Kidney epithelial cell (primary cell): ENCODE results near the gene NEUROD1. TPM values are rescaled to one million over a fixed set of nuclear protein-coding genes. Genes with fewer than 3 reads are reported as not detected.
A peak's percentile ranks its signal among the peaks of the same experiment; 100 is the strongest.
"Not testable (repeated sequence)": the region's sequence is repeated elsewhere in the genome, so short reads cannot be mapped to it uniquely, and the experiment has no call there.

ENCODE experiments used
- DNase-seq: peaks from one replicate; pipeline ENCODE4 v3.0.0-alpha.2; 2010; ENCODE audit warnings: low read depth
- H3K27me3 ChIP-seq: 2 replicates; pipeline ENCODE4 v1.6.0; 2011; ENCODE audit warnings: low read length; ENCODE audit not compliant: control insufficient read depth, insufficient read depth
- H3K36me3 ChIP-seq: 2 replicates; pipeline ENCODE4 v1.5.1; 2011; ENCODE audit warnings: low read length; ENCODE audit not compliant: control insufficient read depth, insufficient read depth
- H3K4me3 ChIP-seq: 2 replicates; pipeline ENCODE4 v1.5.1; 2011; ENCODE audit warnings: low read depth, mild to moderate bottlenecking, control low read depth, low read length
- total RNA-seq: library from RNA; depleted of rRNA; stranded (reverse); fragments of >200 nt; gene quantifications from 2 replicates; pipeline ENCODE4 v1.2.3, GENCODE V29; 2015
- TF ChIP-seq, protein P1 (sequence below): IDR thresholded peaks from 2 replicates; pipeline ENCODE4 v1.5.1; 2011; ENCODE audit warnings: mild to moderate bottlenecking, moderate library complexity, low read length, control low read depth, inconsistent platforms; ENCODE audit not compliant: insufficient read depth, poor library complexity, severe bottlenecking

Gene NEUROD1
- total RNA-seq: not detected in 2 replicates

DNA sequence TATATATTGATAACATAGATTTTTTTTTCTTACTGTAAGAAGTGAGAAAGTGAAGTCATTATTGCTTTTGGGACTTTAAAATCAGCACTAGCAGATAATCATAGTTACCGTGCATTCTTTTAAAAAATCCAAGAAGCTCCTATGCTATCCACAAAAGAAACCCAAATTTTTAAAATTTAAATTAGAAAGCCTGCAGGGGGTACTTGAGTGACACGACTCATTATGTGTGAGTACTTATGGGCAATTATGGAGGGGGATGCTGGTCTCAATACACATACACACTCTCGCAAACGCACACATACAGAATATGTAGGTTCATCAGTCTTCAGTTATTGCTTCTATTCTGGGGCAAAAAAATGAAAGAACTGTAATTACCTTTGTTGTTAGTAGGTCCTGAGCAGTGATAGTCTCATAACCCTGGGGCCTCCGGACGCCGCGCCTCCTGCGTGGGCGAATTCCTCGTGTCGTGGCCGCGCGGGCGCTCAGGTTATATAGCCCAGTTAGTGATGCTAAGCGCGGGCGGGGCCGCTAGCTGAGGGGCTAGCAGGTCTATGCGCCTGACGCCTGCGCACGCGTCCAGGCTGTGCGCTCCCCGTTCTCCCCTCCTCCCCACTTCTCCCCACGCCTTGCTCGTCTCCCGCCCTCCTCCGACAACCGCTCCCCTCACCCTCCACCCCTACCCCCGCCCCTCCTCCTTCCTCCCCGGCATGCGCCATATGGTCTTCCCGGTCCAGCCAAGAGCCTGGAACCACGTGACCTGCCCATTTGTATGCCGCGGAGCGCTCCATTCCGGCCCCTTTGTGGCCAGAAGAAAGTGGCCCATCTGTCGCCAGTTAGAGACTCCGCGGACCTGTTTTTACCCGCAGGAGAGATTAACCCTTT lies at the start of gene NEUROD1:
Gene NEUROD1 (minus strand): TSS at position 463 of the 882 bp plus-strand sequence. CDS start 1,657 bp downstream, outside the sequence.
- TF ChIP-seq, protein P1, sequence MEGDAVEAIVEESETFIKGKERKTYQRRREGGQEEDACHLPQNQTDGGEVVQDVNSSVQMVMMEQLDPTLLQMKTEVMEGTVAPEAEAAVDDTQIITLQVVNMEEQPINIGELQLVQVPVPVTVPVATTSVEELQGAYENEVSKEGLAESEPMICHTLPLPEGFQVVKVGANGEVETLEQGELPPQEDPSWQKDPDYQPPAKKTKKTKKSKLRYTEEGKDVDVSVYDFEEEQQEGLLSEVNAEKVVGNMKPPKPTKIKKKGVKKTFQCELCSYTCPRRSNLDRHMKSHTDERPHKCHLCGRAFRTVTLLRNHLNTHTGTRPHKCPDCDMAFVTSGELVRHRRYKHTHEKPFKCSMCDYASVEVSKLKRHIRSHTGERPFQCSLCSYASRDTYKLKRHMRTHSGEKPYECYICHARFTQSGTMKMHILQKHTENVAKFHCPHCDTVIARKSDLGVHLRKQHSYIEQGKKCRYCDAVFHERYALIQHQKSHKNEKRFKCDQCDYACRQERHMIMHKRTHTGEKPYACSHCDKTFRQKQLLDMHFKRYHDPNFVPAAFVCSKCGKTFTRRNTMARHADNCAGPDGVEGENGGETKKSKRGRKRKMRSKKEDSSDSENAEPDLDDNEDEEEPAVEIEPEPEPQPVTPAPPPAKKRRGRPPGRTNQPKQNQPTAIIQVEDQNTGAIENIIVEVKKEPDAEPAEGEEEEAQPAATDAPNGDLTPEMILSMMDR: no peak
- Histone ChIP-seq H3K4me3 (no peak within 1 kb of the TSS), H3K27me3 (peaks cover 76% of the 10 kb centered on the region), H3K36me3 (no peaks in the 10 kb centered on the region)
- DNase-seq: no peak

DNA sequence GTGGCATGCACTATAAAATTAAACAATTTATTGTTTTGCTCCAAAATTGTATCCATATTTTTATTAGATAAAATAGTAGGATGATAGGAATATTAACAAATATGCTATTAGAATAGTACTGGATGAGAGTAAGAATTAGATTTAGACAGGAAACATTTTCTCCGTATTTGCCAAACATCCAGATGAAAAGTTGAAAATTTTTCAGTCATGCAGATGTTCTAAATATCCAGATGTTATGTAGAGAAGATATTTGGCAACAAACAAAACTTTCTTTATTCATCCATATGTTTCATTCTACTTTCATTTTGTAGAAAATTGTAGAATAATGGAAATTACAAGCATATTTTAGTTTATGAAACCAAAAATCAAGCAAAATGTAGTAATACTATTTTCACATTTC lies 45.2 kb upstream of the NEUROD1 start:
- H3K36me3 ChIP-seq: no peaks in the 10 kb centered on the region
- no peaks in the 10 kb centered on the region for H3K27me3 ChIP-seq
- TF ChIP-seq, protein P1: no peak
- no peak overlapping the region for H3K4me3 ChIP-seq
- DNase-seq: no peak

DNA sequence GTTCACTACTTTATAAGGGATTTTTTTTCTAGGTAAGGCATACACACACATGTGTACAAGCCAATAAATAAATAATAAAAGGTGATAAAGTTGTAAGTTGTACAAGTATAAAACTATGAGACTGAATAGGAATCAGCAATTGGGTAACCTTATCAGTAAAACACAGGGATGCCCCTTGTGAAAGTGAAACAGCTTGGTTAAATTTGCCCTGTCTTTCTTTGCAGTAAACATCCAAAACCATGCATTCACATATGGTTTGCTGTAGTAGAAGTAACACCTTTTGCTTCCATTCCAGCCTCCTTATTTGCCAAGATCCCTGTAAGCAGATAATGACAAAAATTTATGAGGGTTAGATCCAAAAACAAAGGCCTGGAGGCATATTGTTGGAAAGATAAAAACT lies 44.3 kb upstream of the NEUROD1 start:
- Histone ChIP-seq H3K4me3 (no peak overlapping the region), H3K27me3 (no peaks in the 10 kb centered on the region), H3K36me3 (no peaks in the 10 kb centered on the region)
- TF ChIP-seq, protein P1: no peak
- no peak for DNase-seq

DNA sequence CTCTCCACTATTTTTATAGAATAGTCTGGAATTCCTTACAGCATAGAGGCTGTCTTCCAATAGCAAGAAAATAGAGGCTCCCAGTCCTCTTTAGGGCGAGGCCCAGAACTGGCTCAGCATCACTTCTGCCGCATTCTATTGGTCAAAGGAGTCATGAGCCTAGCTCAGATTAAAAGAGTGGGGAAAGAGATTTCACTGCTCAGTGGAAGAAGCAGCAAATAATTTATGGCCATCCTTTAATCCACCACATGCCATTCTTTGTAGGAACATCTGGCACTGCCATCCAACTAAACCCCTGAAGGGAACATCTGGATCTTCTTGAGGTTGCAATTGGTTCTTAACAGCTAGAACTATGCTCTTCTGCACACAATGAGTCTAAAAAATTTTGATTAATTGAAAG lies 43.4 kb upstream of the NEUROD1 start:
- TF ChIP-seq, protein P1: no peak
- H3K4me3 ChIP-seq: no peak overlapping the region
- H3K36me3 ChIP-seq: no peaks in the 10 kb centered on the region
- no peaks in the 10 kb centered on the region for H3K27me3 ChIP-seq
- no peak for DNase-seq

DNA sequence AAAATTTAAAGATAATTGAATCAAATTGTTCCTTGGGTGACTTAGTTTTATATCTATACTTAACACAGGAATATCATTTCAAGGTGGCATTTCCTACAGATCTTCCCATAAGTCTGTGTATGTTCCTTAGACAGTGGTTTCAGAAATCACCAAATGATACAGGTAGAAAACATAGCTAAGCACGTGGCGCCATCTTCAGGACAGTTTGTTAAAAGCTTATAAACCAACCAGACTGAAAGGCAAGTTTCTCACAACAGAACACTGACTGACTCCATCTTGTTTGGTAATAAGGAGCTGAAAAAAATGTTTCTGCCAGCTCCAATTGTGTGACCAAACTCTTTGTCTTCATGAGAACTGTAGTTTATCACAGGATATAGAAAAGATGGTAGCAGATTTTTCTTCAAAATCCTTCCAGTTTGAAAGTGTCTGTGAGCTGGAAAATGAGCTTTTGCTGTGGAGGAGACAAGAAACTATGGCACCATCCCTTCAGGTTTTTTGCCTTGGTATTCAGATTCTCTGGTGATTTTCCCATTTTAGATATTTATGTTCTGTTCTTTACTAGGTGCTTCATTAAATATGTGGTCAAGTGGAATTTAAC lies 34.8 kb upstream of the NEUROD1 start:
- H3K27me3 ChIP-seq: no peaks in the 10 kb centered on the region
- H3K36me3 ChIP-seq: no peaks in the 10 kb centered on the region
- peak; percentile 47 for DNase-seq
- H3K4me3 ChIP-seq: no peak overlapping the region
- TF ChIP-seq, protein P1: peak; percentile 61

DNA sequence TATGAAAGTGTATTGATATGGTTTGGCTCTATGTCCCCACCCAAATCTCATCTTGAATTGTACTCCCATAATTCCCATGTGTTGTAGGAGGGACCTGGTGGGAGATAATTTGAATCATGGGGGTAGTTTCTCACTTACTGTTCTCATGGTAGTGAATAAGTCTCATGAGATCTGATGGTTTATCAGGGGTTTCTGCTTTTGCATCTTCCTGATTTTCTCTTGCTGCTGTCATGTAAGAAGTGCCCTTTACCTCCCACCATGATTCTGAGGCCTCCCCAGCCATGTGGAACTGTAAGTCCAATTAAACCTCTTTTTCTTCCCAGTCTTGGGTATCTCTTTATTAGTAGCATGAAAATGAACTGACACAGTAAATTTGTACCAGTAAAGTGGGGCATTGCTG lies 30.7 kb upstream of the NEUROD1 start:
- H3K4me3 ChIP-seq, DNase-seq, H3K27me3 ChIP-seq, H3K36me3 ChIP-seq: not testable (repeated sequence)

DNA sequence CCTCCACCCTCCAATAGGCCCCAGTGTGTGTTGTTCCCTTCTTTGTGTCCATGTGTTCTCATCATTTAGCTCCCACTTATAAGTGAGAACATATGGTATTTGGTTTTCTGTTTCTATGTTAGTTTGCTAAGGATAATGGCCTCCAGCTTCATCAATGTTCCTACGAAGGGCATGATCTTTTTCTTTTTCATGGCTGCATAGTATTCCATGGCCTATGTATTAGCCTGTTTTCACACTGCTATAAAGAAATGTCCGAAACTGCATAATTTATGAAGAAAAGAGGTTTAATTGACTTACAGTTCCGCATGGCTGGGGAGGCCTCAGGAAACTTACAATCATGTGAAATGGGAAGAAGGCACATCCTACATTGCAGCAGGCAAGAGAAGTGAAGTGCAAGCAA lies 22.2 kb upstream of the NEUROD1 start:
- not testable (repeated sequence) for H3K36me3 ChIP-seq, H3K27me3 ChIP-seq, DNase-seq, H3K4me3 ChIP-seq
